ENCODE results near the gene ST8SIA4. TPM values are rescaled to one million over a fixed set of nuclear protein-coding genes. Genes with fewer than 3 reads are reported as not detected.

ST8SIA4 gene
- total and polyA plus RNA-seq, 2 donors (not counting 3 experiments of a cell fraction or from before 2014, with no cell fraction given) = 4.5 to 25.0 TPM

- H3K36me3 ChIP-seq (ENCODE audit: control insufficient read depth in 2 of 2, extremely low read depth in 1 of 2, insufficient read depth in 2 of 2, low read length in 2 of 2) = no peaks in the 10 kb centered on the region
- no peaks in the 10 kb centered on the region for H4K20me1 ChIP-seq (replicated peaks; ENCODE audit: control insufficient read depth, extremely low read depth, insufficient read depth, low read length)
- H3K27me3 ChIP-seq (ENCODE audit: control insufficient read depth in 2 of 2, insufficient read depth in 2 of 2, low read length in 2 of 2) = no peaks in the 10 kb centered on the region
- H3K4me1 ChIP-seq (ENCODE audit: control insufficient read depth, extremely low read depth, insufficient read depth, low read length) = no peaks in the 10 kb centered on the region
- no peaks in the 10 kb centered on the region for H3K9me3 ChIP-seq (replicated peaks; ENCODE audit: control insufficient read depth, insufficient read depth, low read length)
- DNase-seq (ENCODE audit: low read depth, low spot score) (no peak), FAIRE-seq (no peak)
- no peak overlapping the region for H3K9ac ChIP-seq (replicated peaks; ENCODE audit: extremely low read depth, insufficient read depth, low read length)
- intact Hi-C loops (cut with micrococcal nuclease) (no loop called here), dilution Hi-C loops (cut with MboI; ENCODE audit: extremely low pct_ligation_motif_present, low sequenced_read_pairs) (no loop called here)
- BruUV-seq (replicated peaks) = no TSS peak
- POLR2A ChIA-PET = no interaction called here
- no peaks in the 10 kb centered on the region for H3K9me1 ChIP-seq (replicated peaks; ENCODE audit: control insufficient read depth, extremely low read depth, insufficient read depth, low read length)
- no peak overlapping the region for H2AFZ ChIP-seq (ENCODE audit: low read depth, low read length)
- CTCF ChIA-PET = no interaction called here
- no peaks in the 10 kb centered on the region for H3K79me2 ChIP-seq (ENCODE audit: control insufficient read depth, insufficient read depth, low read length)
- TF ChIP-seq CTCF (IDR thresholded peaks at IDR 0.05; ENCODE audit: extremely low read depth in 1 of 2, insufficient read depth in 1 of 2, low read depth in 1 of 2, low read length in 2 of 2) = no peak
- TF ChIP-seq FOS (IDR thresholded peaks at IDR 0.05; ENCODE audit: borderline replicate concordance, insufficient read depth, low read length) = no peak
- TF ChIP-seq, protein P1, sequence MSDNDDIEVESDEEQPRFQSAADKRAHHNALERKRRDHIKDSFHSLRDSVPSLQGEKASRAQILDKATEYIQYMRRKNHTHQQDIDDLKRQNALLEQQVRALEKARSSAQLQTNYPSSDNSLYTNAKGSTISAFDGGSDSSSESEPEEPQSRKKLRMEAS (IDR thresholded peaks at IDR 0.05; ENCODE audit: insufficient read depth, insufficient read length) = no peak
- TF ChIP-seq JUN (IDR thresholded peaks at IDR 0.05; ENCODE audit: borderline replicate concordance, insufficient read depth, insufficient read length, low read depth) = no peak
- no peak for TF ChIP-seq GATA2 (IDR thresholded peaks at IDR 0.05; ENCODE audit: insufficient read depth, insufficient read length, low read depth, low read length)
- TF ChIP-seq POLR2AphosphoS5 (IDR thresholded peaks at IDR 0.05; ENCODE audit: insufficient read depth, low read depth, low read length) = no peak
- TF ChIP-seq MYC (IDR thresholded peaks at IDR 0.05; ENCODE audit: low read depth, low read length) = no peak
- TF ChIP-seq EZH2 (IDR thresholded peaks at IDR 0.05; ENCODE audit: borderline replicate concordance, low read depth, low read length, severe bottlenecking) = no peak
- TF ChIP-seq POLR2A (IDR thresholded peaks at IDR 0.05; ENCODE audit: low read depth, low read length) = no peak
- no peak overlapping the region for H3K4me3 ChIP-seq (replicated peaks in 1 of 3; ENCODE audit: insufficient read depth in 1 of 3, low read depth in 1 of 3, low read length in 3 of 3)
- H3K27ac ChIP-seq (ENCODE audit: insufficient read depth, low read depth, low read length) = no peak overlapping the region
- no peak overlapping the region for H3K4me2 ChIP-seq (ENCODE audit: insufficient read depth, low read length)
Observed at GRCh38 chr5:100771181-100771580, 131.9 kb downstream of the ST8SIA4 start.

All from endothelial cell of umbilical vein (primary cell).